Hepatocyte (in vitro differentiated cells): ENCODE results near the gene BATF3. TPM values are rescaled to one million over a fixed set of nuclear protein-coding genes. Genes with fewer than 3 reads are reported as not detected.
"Not testable (repeated sequence)": the region's sequence is repeated elsewhere in the genome, so short reads cannot be mapped to it uniquely, and the experiment has no call there.

Source experiments
- DNase-seq: peaks from one replicate; pipeline ENCODE4 v3.0.0-alpha.2; 2016; ENCODE audit warnings: low spot score
- H2AFZ ChIP-seq: fragments of 200-600 bp; sonication (generic); 2 replicates; pipeline ENCODE4 v1.6.0; 2016; ENCODE audit warnings: antibody characterized with exemption, mild to moderate bottlenecking
- H3K27ac ChIP-seq: fragments of 200-600 bp; sonication (generic); 2 replicates; pipeline ENCODE4 v1.5.1; 2016; ENCODE audit warnings: mild to moderate bottlenecking
- H3K27me3 ChIP-seq: fragments of 200-600 bp; sonication (generic); 2 replicates; pipeline ENCODE4 v1.6.1; 2016
- H3K36me3 ChIP-seq: fragments of 200-600 bp; sonication (generic); replicated peaks from 2 replicates; pipeline ENCODE4 v1.5.1; 2016; ENCODE audit warnings: low read depth; ENCODE audit not compliant: insufficient read depth
- H3K4me1 ChIP-seq: fragments of 200-600 bp; sonication (generic); 2 replicates; pipeline ENCODE4 v1.5.1; 2016; ENCODE audit warnings: mild to moderate bottlenecking, moderate library complexity; ENCODE audit not compliant: insufficient read depth
- H3K4me2 ChIP-seq: fragments of 200-600 bp; sonication (generic); 2 replicates; pipeline ENCODE4 v1.6.0; 2016
- H3K4me3 ChIP-seq: fragments of 200-600 bp; sonication (generic); 2 replicates; pipeline ENCODE4 v1.5.1; 2016; ENCODE audit warnings: mild to moderate bottlenecking
- H3K79me2 ChIP-seq: fragments of 200-600 bp; sonication (generic); 2 replicates; pipeline ENCODE4 v1.6.0; 2017; ENCODE audit warnings: mild to moderate bottlenecking
- H3K9me2 ChIP-seq: fragments of 200-600 bp; sonication (generic); replicated peaks from 2 replicates; pipeline ENCODE4 v1.6.0; 2017; ENCODE audit warnings: mild to moderate bottlenecking; ENCODE audit not compliant: insufficient read depth
- H3K9me3 ChIP-seq: fragments of 200-600 bp; sonication (generic); 2 replicates; pipeline ENCODE4 v1.5.1; 2016; ENCODE audit warnings: low read depth, mild to moderate bottlenecking
- H4K20me1 ChIP-seq: fragments of 200-600 bp; sonication (generic); 2 replicates; pipeline ENCODE4 v1.6.0; 2016; ENCODE audit warnings: mild to moderate bottlenecking; ENCODE audit not compliant: insufficient read depth, poor library complexity, severe bottlenecking
- EZH2 ChIP-seq: fragments of 200-600 bp; sonication (generic); IDR thresholded peaks from 2 replicates; pipeline ENCODE4 v1.6.1; 2016; ENCODE audit warnings: antibody characterized with exemption, mild to moderate bottlenecking, borderline replicate concordance
- EZH2phosphoT487 ChIP-seq: fragments of 200-600 bp; sonication (generic); IDR thresholded peaks from one replicate; pipeline ENCODE4 v1.6.1; 2018; ENCODE audit warnings: antibody characterized with exemption, mild to moderate bottlenecking, low read depth, moderate library complexity; ENCODE audit not compliant: unreplicated experiment, severe bottlenecking
- WGBS: methylation state at CpG from one replicate; pipeline ENCODE4 v1.1.6; 2016; ENCODE audit warnings: low lambda C conversion rate; ENCODE audit errors: missing lambda C conversion rate; 5-methylcytosine and 5-hydroxymethylcytosine counted together
- polyA plus RNA-seq: library from polyadenylated mRNA; unstranded; fragments of >200 nt; fragmentation: Nextera tagmentation; extraction: Ambion mirVana; gene quantifications from 2 replicates; pipeline ENCODE4 v1.2.1, GENCODE V29; 2016
- total RNA-seq: library from RNA; depleted of rRNA; stranded (reverse); fragments of >200 nt; gene quantifications from 2 replicates; pipeline ENCODE4 v1.2.3, GENCODE V29; 2014
- TF ChIP-seq, protein P1 (sequence below): fragments of 200-600 bp; sonication (generic); IDR thresholded peaks from 2 replicates; pipeline ENCODE4 v1.5.1; 2016; ENCODE audit warnings: antibody characterized with exemption, mild to moderate bottlenecking; ENCODE audit not compliant: poor library complexity

Gene BATF3
- total and polyA plus RNA-seq, 2 experiments from 2014 or later: 3.5 TPM; not detected in 1

DNA sequence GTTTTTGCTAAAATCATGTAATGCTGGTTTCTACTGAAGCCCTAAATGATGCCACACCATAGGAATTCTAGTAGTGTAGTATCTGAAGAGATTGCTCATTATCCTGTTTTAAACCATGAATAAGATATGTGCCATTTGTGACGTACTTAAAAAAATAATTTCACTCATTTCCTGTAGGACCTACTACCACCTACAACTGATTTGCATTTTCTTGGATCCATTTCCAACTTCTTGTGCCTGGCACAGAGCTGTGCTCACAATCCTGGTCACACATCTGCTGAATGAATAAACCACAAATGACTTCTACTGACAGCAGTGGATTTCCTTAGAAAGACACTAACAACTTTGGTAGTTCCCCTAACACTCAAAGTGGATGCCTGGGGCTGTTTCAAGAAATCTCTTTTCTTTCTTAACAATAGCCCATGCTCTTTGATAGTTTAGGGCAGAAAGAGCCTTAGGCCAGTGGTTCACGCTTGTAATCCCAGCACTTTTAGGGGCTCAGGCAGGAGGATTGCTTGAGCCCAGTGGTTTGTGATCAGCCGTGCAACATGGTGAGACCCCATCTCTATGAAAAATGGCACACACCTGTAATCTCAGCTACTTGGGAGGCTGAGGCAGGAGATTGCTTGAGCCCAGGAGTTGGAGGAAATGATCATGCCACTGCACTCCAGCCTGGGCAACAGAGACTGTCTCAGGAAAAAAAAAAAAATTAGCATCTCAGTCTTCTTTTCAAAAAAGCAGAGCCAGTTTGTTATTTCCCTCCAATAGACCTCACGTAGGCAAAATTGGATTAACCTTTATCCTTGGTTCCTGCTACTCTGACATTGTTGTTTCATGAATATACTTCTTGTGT is 13.0 kb upstream of the BATF3 start:
- H3K79me2 ChIP-seq: no peaks in the 10 kb centered on the region
- H3K4me3 ChIP-seq: no peak overlapping the region
- no peaks in the 10 kb centered on the region for H3K9me2 ChIP-seq
- 79% methylated on average over 4 of the region's 4 CpGs for WGBS
- no peak overlapping the region for H3K27ac ChIP-seq
- no peaks in the 10 kb centered on the region for H3K9me3 ChIP-seq
- H4K20me1 ChIP-seq: no peaks in the 10 kb centered on the region
- H2AFZ ChIP-seq: no peak overlapping the region
- H3K36me3 ChIP-seq: no peaks in the 10 kb centered on the region
- no peak overlapping the region for H3K4me2 ChIP-seq
- no peaks in the 10 kb centered on the region for H3K4me1 ChIP-seq
- no peak for DNase-seq
- TF ChIP-seq, protein P1, sequence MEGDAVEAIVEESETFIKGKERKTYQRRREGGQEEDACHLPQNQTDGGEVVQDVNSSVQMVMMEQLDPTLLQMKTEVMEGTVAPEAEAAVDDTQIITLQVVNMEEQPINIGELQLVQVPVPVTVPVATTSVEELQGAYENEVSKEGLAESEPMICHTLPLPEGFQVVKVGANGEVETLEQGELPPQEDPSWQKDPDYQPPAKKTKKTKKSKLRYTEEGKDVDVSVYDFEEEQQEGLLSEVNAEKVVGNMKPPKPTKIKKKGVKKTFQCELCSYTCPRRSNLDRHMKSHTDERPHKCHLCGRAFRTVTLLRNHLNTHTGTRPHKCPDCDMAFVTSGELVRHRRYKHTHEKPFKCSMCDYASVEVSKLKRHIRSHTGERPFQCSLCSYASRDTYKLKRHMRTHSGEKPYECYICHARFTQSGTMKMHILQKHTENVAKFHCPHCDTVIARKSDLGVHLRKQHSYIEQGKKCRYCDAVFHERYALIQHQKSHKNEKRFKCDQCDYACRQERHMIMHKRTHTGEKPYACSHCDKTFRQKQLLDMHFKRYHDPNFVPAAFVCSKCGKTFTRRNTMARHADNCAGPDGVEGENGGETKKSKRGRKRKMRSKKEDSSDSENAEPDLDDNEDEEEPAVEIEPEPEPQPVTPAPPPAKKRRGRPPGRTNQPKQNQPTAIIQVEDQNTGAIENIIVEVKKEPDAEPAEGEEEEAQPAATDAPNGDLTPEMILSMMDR: no peak
- TF ChIP-seq EZH2 (no peak), EZH2phosphoT487 (no peak)
- peaks cover under 1% of the 10 kb centered on the region for H3K27me3 ChIP-seq

DNA sequence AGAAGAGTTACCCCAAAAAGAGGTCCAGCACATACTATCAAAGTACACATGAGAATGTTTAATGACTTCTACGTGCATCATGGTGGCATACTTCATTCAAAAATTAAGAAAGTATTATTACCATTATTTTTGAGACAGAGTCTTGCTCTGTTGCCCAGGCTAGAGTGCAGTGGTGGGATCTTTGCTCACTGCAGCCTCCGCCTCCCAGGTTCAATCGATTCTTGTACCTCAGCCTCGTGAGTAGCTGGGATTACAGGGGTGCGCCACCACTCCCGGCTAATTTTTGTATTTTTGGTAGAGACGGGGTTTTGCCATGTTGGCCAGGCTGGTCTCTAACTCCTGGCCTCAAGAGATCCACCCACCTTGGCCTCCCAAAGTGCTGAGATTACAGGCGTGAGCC is 12.3 kb upstream of the BATF3 start:
- H3K4me3 ChIP-seq, DNase-seq, H3K9me3 ChIP-seq, H4K20me1 ChIP-seq, H3K36me3 ChIP-seq, H3K79me2 ChIP-seq, H3K9me2 ChIP-seq, H2AFZ ChIP-seq, H3K27ac ChIP-seq, H3K27me3 ChIP-seq, H3K4me1 ChIP-seq, H3K4me2 ChIP-seq: not testable (repeated sequence)
- 97% methylated on average over 8 of the region's 8 CpGs for WGBS

DNA sequence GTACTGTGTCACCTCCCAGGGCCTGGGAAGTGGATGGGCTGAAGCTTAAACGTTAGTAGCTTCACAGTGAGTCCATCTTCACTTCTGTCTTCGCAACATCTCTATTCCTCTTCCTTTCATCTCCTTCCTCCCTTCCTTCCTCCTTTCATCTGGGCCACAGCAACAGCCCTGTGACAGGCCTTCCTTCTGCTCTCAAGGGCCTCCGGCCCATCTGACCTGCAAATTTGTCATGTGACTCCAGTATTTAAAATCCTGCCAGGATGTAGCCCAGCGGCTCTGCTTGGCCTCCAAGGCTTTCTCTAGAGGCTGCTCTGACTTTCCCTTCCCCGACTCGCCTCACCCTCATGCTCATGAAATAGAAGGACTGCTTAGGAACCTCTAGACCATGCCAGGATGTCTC is 10.9 kb upstream of the BATF3 start:
- no peak for DNase-seq
- no peaks in the 10 kb centered on the region for H3K9me3 ChIP-seq
- no peaks in the 10 kb centered on the region for H3K79me2 ChIP-seq
- H3K4me1 ChIP-seq: no peaks in the 10 kb centered on the region
- H3K9me2 ChIP-seq: no peaks in the 10 kb centered on the region
- no peaks in the 10 kb centered on the region for H3K27me3 ChIP-seq
- H2AFZ ChIP-seq: no peak overlapping the region
- no peak overlapping the region for H3K4me3 ChIP-seq
- no peaks in the 10 kb centered on the region for H3K36me3 ChIP-seq
- TF ChIP-seq EZH2phosphoT487: no peak
- TF ChIP-seq, protein P1: no peak
- TF ChIP-seq EZH2: no peak
- H3K4me2 ChIP-seq: no peak overlapping the region
- no peak overlapping the region for H3K27ac ChIP-seq
- no peaks in the 10 kb centered on the region for H4K20me1 ChIP-seq
- 83% methylated on average over 6 of the region's 6 CpGs for WGBS

DNA sequence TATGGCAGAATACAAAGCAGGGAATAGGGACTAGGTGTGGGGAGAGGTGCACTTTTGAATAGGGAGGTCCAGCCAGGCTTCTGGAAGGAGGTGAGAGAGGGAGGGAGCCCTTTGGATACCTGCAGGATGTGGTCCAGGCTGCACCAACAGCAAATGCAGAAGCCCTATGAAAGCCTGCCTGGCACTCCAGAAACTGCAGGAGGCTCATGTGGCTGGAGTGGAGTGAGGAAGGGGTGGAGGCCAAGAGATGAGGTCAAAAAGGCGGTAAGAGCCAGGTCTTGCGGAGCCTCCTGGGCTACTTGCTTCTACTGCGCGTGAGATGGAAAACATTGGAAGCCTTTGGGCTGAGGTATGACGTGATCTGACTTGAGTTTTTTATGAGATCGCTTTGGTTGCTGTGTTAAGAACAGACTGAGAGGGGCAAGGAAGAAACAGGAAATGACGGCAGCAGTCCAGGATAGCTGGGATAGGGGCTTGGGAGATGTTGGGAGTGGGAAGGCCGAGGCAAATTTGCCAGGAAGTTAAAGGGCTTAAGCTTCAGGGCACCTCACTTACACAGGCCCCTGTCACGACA is 4.4 kb upstream of the BATF3 start:
- H3K4me2 ChIP-seq: no peak overlapping the region
- H3K27me3 ChIP-seq: peaks cover 5% of the 10 kb centered on the region
- H3K79me2 ChIP-seq: no peaks in the 10 kb centered on the region
- no peaks in the 10 kb centered on the region for H3K36me3 ChIP-seq
- no peak overlapping the region for H3K4me3 ChIP-seq
- peaks cover 19% of the 10 kb centered on the region for H3K4me1 ChIP-seq
- H3K9me2 ChIP-seq: no peaks in the 10 kb centered on the region
- DNase-seq: no peak
- 76% methylated on average over 9 of the region's 9 CpGs for WGBS
- H3K27ac ChIP-seq: no peak overlapping the region
- H3K9me3 ChIP-seq: no peaks in the 10 kb centered on the region
- H4K20me1 ChIP-seq: no peaks in the 10 kb centered on the region
- TF ChIP-seq EZH2phosphoT487 (no peak), EZH2 (no peak)
- TF ChIP-seq, protein P1: no peak
- no peak overlapping the region for H2AFZ ChIP-seq
